ENCODE data around the gene RABGEF1. TPM values are rescaled to one million over a fixed set of nuclear protein-coding genes. Genes with fewer than 3 reads are reported as not detected.
"Not testable (repeated sequence)": the region's sequence is repeated elsewhere in the genome, so short reads cannot be mapped to it uniquely, and the experiment has no call there.

Gene RABGEF1
- total and polyA plus RNA-seq, 2 donors (not counting 3 experiments of a cell fraction or from before 2014, with no cell fraction given) = 11.6 to 15.5 TPM

DNA sequence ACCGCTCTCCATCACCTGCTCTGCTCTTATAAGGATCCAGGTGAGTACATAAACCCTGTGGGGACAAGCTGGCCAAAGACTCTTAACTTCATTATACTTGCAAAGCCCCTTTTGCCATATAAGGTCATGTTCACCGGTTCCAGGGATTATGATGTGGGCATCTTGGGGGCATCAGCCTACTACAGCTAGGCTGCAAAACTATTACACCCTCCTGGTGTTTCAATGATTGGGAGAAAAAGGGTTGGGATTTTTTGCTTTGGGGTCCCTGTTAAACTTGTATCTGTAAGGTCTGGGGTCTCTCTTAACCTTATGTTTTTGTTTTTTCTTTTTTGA, 107.0 kb downstream of the RABGEF1 start:
- POLR2A ChIA-PET, FAIRE-seq: not testable (repeated sequence)
- intact Hi-C loops (cut with micrococcal nuclease) = loop anchor here (10.0 kb wide), 1 partner anchor 457 kb away; no protein-coding TSS in a partner anchor

DNA sequence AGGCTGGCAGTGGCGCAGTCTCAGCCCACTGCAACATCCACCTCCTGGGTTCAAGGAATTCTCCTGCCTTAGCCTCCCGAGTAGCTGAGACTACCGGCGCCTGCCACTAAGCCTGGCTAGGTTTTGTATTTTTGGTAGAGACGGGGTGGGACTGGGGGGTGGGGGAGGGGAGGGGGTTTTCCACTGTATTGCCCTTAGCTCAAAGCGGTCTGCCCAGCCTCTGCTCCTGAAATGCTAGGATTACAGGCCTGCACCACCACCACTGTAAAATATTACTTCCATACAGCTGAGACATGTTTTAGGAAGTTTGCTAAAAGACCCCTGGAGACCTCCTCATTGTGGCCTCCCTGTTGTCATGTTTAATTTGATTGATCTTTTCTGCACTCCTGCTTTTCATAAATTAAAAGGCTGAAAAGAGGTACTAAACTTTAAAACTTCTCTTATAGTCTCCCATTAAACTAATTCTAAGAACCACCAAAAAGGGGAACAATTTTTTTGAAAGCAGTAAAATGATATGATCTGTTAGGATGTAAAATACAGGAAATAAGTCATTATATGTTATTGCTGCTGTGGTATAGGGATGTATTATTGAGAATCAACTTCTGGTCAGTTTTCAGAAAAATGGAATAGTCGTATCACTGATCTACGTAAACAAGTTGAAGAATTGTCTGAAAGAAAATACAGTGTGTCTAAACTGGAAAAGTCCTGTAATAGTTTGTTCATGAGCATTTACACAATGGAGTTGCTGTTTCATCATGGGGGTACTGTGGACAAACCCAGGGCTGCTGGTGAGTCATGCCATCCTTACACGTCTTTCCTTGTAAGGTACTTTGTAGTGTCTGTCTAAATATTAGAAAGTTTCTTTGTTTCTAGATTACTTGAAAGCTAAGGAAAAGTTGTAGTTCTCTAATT, 107.6 kb downstream of the RABGEF1 start:
- dilution Hi-C loops (cut with MboI; ENCODE audit: extremely low pct_ligation_motif_present, low sequenced_read_pairs) (no loop called here), intact Hi-C loops (cut with micrococcal nuclease) (loop anchor here (10.0 kb wide), 1 partner anchor 457 kb away; no protein-coding TSS in a partner anchor)
- Histone ChIP-seq H3K9ac (replicated peaks; ENCODE audit: extremely low read depth, insufficient read depth, low read length) (peak overlapping the region; percentile 12), H4K20me1 (replicated peaks; ENCODE audit: control insufficient read depth, extremely low read depth, insufficient read depth, low read length) (no peaks in the 10 kb centered on the region), H3K4me1 (ENCODE audit: control insufficient read depth, extremely low read depth, insufficient read depth, low read length) (peaks cover 8% of the 10 kb centered on the region), H3K79me2 (ENCODE audit: control insufficient read depth, insufficient read depth, low read length) (no peaks in the 10 kb centered on the region), H3K27ac (ENCODE audit: insufficient read depth, low read depth, low read length) (peak overlapping the region; percentile 83), H3K9me3 (replicated peaks; ENCODE audit: control insufficient read depth, insufficient read depth, low read length) (no peaks in the 10 kb centered on the region), H3K27me3 (ENCODE audit: control insufficient read depth in 2 of 2, insufficient read depth in 2 of 2, low read length in 2 of 2) (no peaks in the 10 kb centered on the region), H3K4me3 (replicated peaks in 1 of 3; ENCODE audit: insufficient read depth in 1 of 3, low read depth in 1 of 3, low read length in 3 of 3) (no peak overlapping the region), H3K4me2 (ENCODE audit: insufficient read depth, low read length) (peak overlapping the region; percentile 32), H2AFZ (ENCODE audit: low read depth, low read length) (peak overlapping the region; percentile 62), H3K36me3 (ENCODE audit: control insufficient read depth in 2 of 2, extremely low read depth in 1 of 2, insufficient read depth in 2 of 2, low read length in 2 of 2) (no peaks in the 10 kb centered on the region), H3K9me1 (replicated peaks; ENCODE audit: control insufficient read depth, extremely low read depth, insufficient read depth, low read length) (no peaks in the 10 kb centered on the region)
- ChIA-PET POLR2A (no interaction called here), CTCF (no interaction called here)
- peak; percentile 88 for DNase-seq (ENCODE audit: low read depth, low spot score)
- peak; percentile 83 for FAIRE-seq
- no TSS peak for BruUV-seq (replicated peaks)
- TF ChIP-seq GATA2 (IDR thresholded peaks at IDR 0.05; ENCODE audit: insufficient read depth, insufficient read length, low read depth, low read length) = peak; percentile 47
- TF ChIP-seq JUN (IDR thresholded peaks at IDR 0.05; ENCODE audit: borderline replicate concordance, insufficient read depth, insufficient read length, low read depth) = peak; percentile 77
- peak; percentile 76 for TF ChIP-seq FOS (IDR thresholded peaks at IDR 0.05; ENCODE audit: borderline replicate concordance, insufficient read depth, low read length)
- TF ChIP-seq CTCF (IDR thresholded peaks at IDR 0.05; ENCODE audit: extremely low read depth in 1 of 2, insufficient read depth in 1 of 2, low read depth in 1 of 2, low read length in 2 of 2) = no peak
- TF ChIP-seq MAX (IDR thresholded peaks at IDR 0.05; ENCODE audit: insufficient read depth, insufficient read length) = no peak
- TF ChIP-seq MYC (IDR thresholded peaks at IDR 0.05; ENCODE audit: low read depth, low read length) = no peak

More for the DNA sequence above, 107.0 kb downstream of the RABGEF1 start:
- H4K20me1 ChIP-seq (replicated peaks; ENCODE audit: control insufficient read depth, extremely low read depth, insufficient read depth, low read length); H2AFZ ChIP-seq (ENCODE audit: low read depth, low read length); H3K4me1 ChIP-seq (ENCODE audit: control insufficient read depth, extremely low read depth, insufficient read depth, low read length); H3K9ac ChIP-seq (replicated peaks; ENCODE audit: extremely low read depth, insufficient read depth, low read length); H3K36me3 ChIP-seq (ENCODE audit: control insufficient read depth in 2 of 2, extremely low read depth in 1 of 2, insufficient read depth in 2 of 2, low read length in 2 of 2); DNase-seq (ENCODE audit: low read depth, low spot score); BruUV-seq (replicated peaks); H3K79me2 ChIP-seq (ENCODE audit: control insufficient read depth, insufficient read depth, low read length); H3K27me3 ChIP-seq (ENCODE audit: control insufficient read depth in 2 of 2, insufficient read depth in 2 of 2, low read length in 2 of 2); H3K9me3 ChIP-seq (replicated peaks; ENCODE audit: control insufficient read depth, insufficient read depth, low read length); H3K4me2 ChIP-seq (ENCODE audit: insufficient read depth, low read length); H3K9me1 ChIP-seq (replicated peaks; ENCODE audit: control insufficient read depth, extremely low read depth, insufficient read depth, low read length); CTCF ChIA-PET; dilution Hi-C loops (cut with MboI; ENCODE audit: extremely low pct_ligation_motif_present, low sequenced_read_pairs); H3K4me3 ChIP-seq (replicated peaks in 1 of 3; ENCODE audit: insufficient read depth in 1 of 3, low read depth in 1 of 3, low read length in 3 of 3): not testable (repeated sequence)
- H3K27ac ChIP-seq (ENCODE audit: insufficient read depth, low read depth, low read length) = peak overlapping the region; percentile 83

Measured in endothelial cell of umbilical vein (primary cell).